Testis (tissue), 2 donors: ENCODE results near the gene LDHB.
"Not testable (repeated sequence)": the region's sequence is repeated elsewhere in the genome, so short reads cannot be mapped to it uniquely, and the experiment has no call there.

Source experiments
- POLR2A ChIP-seq: fragments of 450-650 bp; IDR thresholded peaks from one replicate; pipeline ENCODE4 v1.6.1; 2017; ENCODE audit warnings: antibody characterized with exemption, mild to moderate bottlenecking, moderate library complexity
- TF ChIP-seq, protein P1 (sequence below), 3 experiments: fragments of 450-650 bp in 2 of 3; fragments of 200-600 bp in 1 of 3; sonication (generic) in 1 of 3; IDR thresholded peaks; one replicate each; pipeline ENCODE4 v1.5.1; 2016 to 2019; ENCODE audit warnings: antibody characterized with exemption in 3 of 3, mild to moderate bottlenecking in 2 of 3, moderate library complexity in 1 of 3

DNA sequence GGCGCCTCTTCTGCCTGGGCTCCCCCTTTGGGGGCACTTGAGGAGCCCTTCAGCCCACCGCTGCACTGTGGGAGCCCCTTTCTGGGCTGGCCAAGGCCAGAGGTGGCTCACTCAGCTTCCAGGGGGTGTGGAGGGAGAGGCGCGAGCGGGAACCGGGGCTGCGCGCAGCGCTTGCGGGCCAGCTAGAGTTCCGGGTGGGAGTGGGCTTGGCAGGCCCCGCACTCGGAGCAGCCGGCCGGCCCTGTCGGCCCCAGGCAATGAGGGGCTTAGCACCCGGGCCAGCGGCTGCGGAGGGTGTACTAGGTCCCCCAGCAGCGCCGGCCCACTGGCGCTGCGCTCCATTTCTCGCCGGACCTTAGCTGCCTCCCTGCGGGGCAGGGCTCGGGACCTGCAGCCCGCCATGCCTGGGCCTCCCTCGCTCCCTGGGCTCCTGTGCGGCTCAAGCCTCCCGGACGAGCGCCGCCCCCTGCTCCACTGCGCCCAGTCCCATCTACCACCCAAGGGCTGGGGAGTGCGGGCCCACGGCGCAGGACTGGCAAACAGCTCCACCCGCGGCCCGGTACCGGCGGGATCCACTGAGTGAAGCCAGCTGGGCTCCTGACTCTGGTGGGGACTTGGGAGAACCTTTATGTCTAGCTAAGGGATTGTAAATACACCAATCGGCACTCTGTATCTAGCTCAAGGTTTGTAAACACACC lies 3.9 kb upstream of the LDHB start:
- TF ChIP-seq, protein P1, sequence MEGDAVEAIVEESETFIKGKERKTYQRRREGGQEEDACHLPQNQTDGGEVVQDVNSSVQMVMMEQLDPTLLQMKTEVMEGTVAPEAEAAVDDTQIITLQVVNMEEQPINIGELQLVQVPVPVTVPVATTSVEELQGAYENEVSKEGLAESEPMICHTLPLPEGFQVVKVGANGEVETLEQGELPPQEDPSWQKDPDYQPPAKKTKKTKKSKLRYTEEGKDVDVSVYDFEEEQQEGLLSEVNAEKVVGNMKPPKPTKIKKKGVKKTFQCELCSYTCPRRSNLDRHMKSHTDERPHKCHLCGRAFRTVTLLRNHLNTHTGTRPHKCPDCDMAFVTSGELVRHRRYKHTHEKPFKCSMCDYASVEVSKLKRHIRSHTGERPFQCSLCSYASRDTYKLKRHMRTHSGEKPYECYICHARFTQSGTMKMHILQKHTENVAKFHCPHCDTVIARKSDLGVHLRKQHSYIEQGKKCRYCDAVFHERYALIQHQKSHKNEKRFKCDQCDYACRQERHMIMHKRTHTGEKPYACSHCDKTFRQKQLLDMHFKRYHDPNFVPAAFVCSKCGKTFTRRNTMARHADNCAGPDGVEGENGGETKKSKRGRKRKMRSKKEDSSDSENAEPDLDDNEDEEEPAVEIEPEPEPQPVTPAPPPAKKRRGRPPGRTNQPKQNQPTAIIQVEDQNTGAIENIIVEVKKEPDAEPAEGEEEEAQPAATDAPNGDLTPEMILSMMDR (IDR thresholded peaks at IDR 0.05), result not testable (repeated sequence)
- TF ChIP-seq POLR2A, result not testable (repeated sequence)
